Measurements from ENCODE around the gene REEP1.
A peak's percentile ranks its signal among the peaks of the same experiment; 100 is the strongest.

REEP1 gene

DNA sequence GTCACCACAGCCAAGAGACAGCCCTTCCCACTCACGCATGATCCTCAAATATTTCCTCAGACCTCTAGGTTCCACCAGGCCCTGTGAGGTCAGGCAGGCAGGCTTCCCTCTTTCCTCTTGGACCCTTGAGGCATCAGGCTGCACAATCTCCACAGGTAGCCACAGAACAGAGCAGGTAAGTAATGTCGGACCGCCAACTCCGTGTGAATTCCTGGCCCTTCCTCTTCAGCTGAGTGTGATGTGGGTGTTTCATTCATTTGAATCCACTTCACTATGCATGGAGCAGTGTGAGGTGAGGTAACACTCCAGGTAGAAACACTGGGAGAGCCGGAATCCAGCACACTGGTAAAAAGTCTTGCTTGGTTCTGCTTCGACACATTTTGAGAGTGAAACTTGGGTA lies 94.2 kb downstream of the REEP1 start:
- WGBS, 2 donors (ENCODE audit: extremely low coverage in 2 of 2, insufficient read length in 2 of 2, insufficient replicate concordance in 1 of 2), result no CpG with 5 or more reads among the region's 6 CpGs

DNA sequence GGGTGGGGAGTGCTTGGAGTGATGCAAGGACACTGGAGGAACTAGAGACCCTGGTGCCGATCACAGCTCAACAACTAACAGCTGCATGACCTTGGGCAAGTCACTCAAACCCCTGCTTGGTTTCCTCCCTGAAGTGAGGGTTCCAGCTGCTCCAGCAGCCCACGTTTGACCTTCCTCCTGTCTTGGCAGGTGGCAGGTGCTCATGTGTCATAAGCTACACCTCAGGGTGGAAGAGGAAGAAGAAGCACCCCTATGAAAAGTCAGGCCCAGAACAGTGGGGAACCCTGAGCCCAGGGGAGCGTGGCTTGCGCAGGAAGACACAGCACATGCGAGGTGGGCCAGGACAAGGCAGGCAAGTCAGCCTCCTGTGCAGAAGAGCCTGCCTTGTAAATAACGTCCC lies 95.8 kb downstream of the REEP1 start:
- Histone ChIP-seq H3K27me3 (ENCODE audit: control insufficient read depth in 3 of 3, insufficient read depth in 3 of 3, low read depth in 1 of 3, low read length in 3 of 3) (peaks cover 0 to 5% (median 0%) of the 10 kb centered on the region in 3 experiments), H2BK15ac (ENCODE audit: low read length) (no peak overlapping the region), H3K23ac (ENCODE audit: low read depth, low read length, poor library complexity) (no peak overlapping the region), H3K4me1 (ENCODE audit: control insufficient read depth in 2 of 2, insufficient read depth in 1 of 2, low read depth in 1 of 2, low read length in 2 of 2) (peaks cover 0 to 5% of the 10 kb centered on the region in 2 donors), H3K18ac (ENCODE audit: low read length) (no peak overlapping the region), H4K91ac (ENCODE audit: low read depth, low read length, poor library complexity) (no peak overlapping the region), H4K8ac (ENCODE audit: low read depth, low read length) (no peak overlapping the region), H2AFZ (ENCODE audit: low read length) (no peak overlapping the region), H3K4me3 (ENCODE audit: low read length in 2 of 2) (peak overlapping the region in 1 of 2 donors; percentile 50), H2BK12ac (ENCODE audit: low read length) (no peak overlapping the region), H3K36me3 (replicated peaks in 1 of 2; ENCODE audit: control insufficient read depth in 2 of 2, insufficient read depth in 2 of 2, low read length in 2 of 2) (no peaks in the 10 kb centered on the region), H3K79me1 (ENCODE audit: low read depth, low read length) (no peaks in the 10 kb centered on the region), H2BK120ac (ENCODE audit: low read depth, low read length) (no peak overlapping the region), H2AK5ac (ENCODE audit: low read depth, low read length) (no peak overlapping the region), H2BK5ac (ENCODE audit: low read length) (no peak overlapping the region), H3K4ac (ENCODE audit: low read length) (no peak overlapping the region), H3K9me3 (replicated peaks in 1 of 2; ENCODE audit: control insufficient read depth in 2 of 2, insufficient read depth in 1 of 2, low read depth in 1 of 2, low read length in 2 of 2) (peaks cover 1 to 3% of the 10 kb centered on the region in 2 donors), H3K14ac (ENCODE audit: low read length) (no peak overlapping the region), H3K4me2 (ENCODE audit: insufficient read depth, low read length, poor library complexity, severe bottlenecking) (no peak overlapping the region), H3K27ac (replicated peaks; ENCODE audit: low read length) (no peak overlapping the region), H3K9ac (ENCODE audit: low read depth, low read length, poor library complexity) (no peak overlapping the region)
- no peak for DNase-seq (ENCODE audit: low spot score)
- WGBS, 2 donors (ENCODE audit: extremely low coverage in 2 of 2, insufficient read length in 2 of 2, insufficient replicate concordance in 1 of 2), result no CpG with 5 or more reads among the region's 6 CpGs

More for the DNA sequence above, 94.2 kb downstream of the REEP1 start:
- Histone ChIP-seq H3K9ac (ENCODE audit: low read depth, low read length, poor library complexity) (peak overlapping the region; percentile 24), H3K4me2 (ENCODE audit: insufficient read depth, low read length, poor library complexity, severe bottlenecking) (no peak overlapping the region), H3K27me3 (ENCODE audit: control insufficient read depth in 3 of 3, insufficient read depth in 3 of 3, low read depth in 1 of 3, low read length in 3 of 3) (peaks cover 0 to 5% (median 0%) of the 10 kb centered on the region in 3 experiments), H3K4ac (ENCODE audit: low read length) (no peak overlapping the region), H4K8ac (ENCODE audit: low read depth, low read length) (no peak overlapping the region), H3K79me1 (ENCODE audit: low read depth, low read length) (no peaks in the 10 kb centered on the region), H2AFZ (ENCODE audit: low read length) (no peak overlapping the region), H3K27ac (replicated peaks; ENCODE audit: low read length) (no peak overlapping the region), H3K4me3 (ENCODE audit: low read length in 2 of 2) (no peak overlapping the region), H3K9me3 (replicated peaks in 1 of 2; ENCODE audit: control insufficient read depth in 2 of 2, insufficient read depth in 1 of 2, low read depth in 1 of 2, low read length in 2 of 2) (peaks cover 1 to 3% of the 10 kb centered on the region in 2 donors), H3K14ac (ENCODE audit: low read length) (no peak overlapping the region), H2BK120ac (ENCODE audit: low read depth, low read length) (no peak overlapping the region), H3K4me1 (ENCODE audit: control insufficient read depth in 2 of 2, insufficient read depth in 1 of 2, low read depth in 1 of 2, low read length in 2 of 2) (peaks cover 0 to 5% of the 10 kb centered on the region in 2 donors), H3K23ac (ENCODE audit: low read depth, low read length, poor library complexity) (no peak overlapping the region), H2BK5ac (ENCODE audit: low read length) (no peak overlapping the region), H4K91ac (ENCODE audit: low read depth, low read length, poor library complexity) (no peak overlapping the region), H3K36me3 (replicated peaks in 1 of 2; ENCODE audit: control insufficient read depth in 2 of 2, insufficient read depth in 2 of 2, low read length in 2 of 2) (no peaks in the 10 kb centered on the region), H2BK15ac (ENCODE audit: low read length) (no peak overlapping the region), H3K18ac (ENCODE audit: low read length) (no peak overlapping the region), H2BK12ac (ENCODE audit: low read length) (no peak overlapping the region), H2AK5ac (ENCODE audit: low read depth, low read length) (no peak overlapping the region)
- no peak for DNase-seq (ENCODE audit: low spot score)

DNA sequence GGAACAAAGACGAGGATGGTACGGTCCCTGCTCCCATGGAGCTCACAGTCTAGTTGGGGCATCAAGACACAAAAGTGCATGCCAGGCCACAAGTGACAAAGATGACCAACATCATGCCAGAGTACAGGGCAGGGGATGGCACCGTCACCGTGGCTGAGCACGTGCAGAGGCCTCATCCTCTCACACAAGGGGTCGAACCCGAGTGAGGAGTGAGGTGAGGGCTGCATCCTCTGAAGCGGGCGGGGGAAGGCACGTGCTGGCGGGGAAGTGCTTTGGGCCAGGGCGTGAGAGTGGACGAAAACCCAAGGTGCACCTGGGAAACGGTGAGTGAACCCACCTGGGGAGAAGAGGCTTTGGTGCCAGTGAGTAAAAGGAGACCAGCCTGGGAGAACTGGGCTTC lies 97.2 kb downstream of the REEP1 start:
- Histone ChIP-seq H3K18ac (ENCODE audit: low read length) (peak overlapping the region; percentile 75), H3K36me3 (replicated peaks in 1 of 2; ENCODE audit: control insufficient read depth in 2 of 2, insufficient read depth in 2 of 2, low read length in 2 of 2) (no peaks in the 10 kb centered on the region), H3K27ac (replicated peaks; ENCODE audit: low read length) (no peak overlapping the region), H2BK12ac (ENCODE audit: low read length) (peak overlapping the region; percentile 32), H3K4me2 (ENCODE audit: insufficient read depth, low read length, poor library complexity, severe bottlenecking) (no peak overlapping the region), H3K23ac (ENCODE audit: low read depth, low read length, poor library complexity) (peak overlapping the region; percentile 66), H3K14ac (ENCODE audit: low read length) (peak overlapping the region; percentile 73), H2BK5ac (ENCODE audit: low read length) (no peak overlapping the region), H4K91ac (ENCODE audit: low read depth, low read length, poor library complexity) (no peak overlapping the region), H3K9ac (ENCODE audit: low read depth, low read length, poor library complexity) (peak overlapping the region; percentile 12), H3K9me3 (replicated peaks in 1 of 2; ENCODE audit: control insufficient read depth in 2 of 2, insufficient read depth in 1 of 2, low read depth in 1 of 2, low read length in 2 of 2) (peaks cover 1 to 3% of the 10 kb centered on the region in 2 donors), H3K79me1 (ENCODE audit: low read depth, low read length) (no peaks in the 10 kb centered on the region), H4K8ac (ENCODE audit: low read depth, low read length) (peak overlapping the region; percentile 67), H2BK120ac (ENCODE audit: low read depth, low read length) (peak overlapping the region; percentile 90), H2BK15ac (ENCODE audit: low read length) (peak overlapping the region; percentile 84), H3K4me3 (ENCODE audit: low read length in 2 of 2) (peak overlapping the region in 1 of 2 donors; percentile 5), H2AFZ (ENCODE audit: low read length) (no peak overlapping the region), H3K4me1 (ENCODE audit: control insufficient read depth in 2 of 2, insufficient read depth in 1 of 2, low read depth in 1 of 2, low read length in 2 of 2) (peaks cover 3 to 11% of the 10 kb centered on the region in 2 donors), H3K4ac (ENCODE audit: low read length) (peak overlapping the region; percentile 67), H2AK5ac (ENCODE audit: low read depth, low read length) (peak overlapping the region; percentile 1), H3K27me3 (ENCODE audit: control insufficient read depth in 3 of 3, insufficient read depth in 3 of 3, low read depth in 1 of 3, low read length in 3 of 3) (peaks cover 0 to 5% (median 0%) of the 10 kb centered on the region in 3 experiments)
- no CpG with 5 or more reads among the region's 14 CpGs for WGBS, 2 donors (ENCODE audit: extremely low coverage in 2 of 2, insufficient read length in 2 of 2, insufficient replicate concordance in 1 of 2)
- no peak for DNase-seq (ENCODE audit: low spot score)

DNA sequence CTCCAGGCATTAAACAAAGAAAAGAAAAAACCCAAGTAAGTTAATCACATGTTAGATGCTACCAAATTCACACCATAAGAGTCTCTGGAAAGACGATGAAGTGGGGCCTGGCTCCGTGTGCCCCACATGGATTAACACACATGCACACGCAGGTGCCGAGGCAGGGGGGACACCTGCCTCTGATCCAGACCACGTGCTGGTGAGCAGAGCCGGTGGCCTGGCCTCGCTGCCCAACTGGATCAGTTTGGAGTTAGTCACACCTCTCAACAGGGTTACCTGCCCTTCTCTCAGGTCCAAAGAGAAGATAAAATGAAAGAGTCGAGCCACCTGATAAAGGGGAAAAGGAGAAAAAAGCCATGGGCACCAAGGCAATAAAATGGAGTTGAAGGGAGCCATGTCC lies 97.7 kb downstream of the REEP1 start:
- H3K36me3 ChIP-seq (replicated peaks in 1 of 2; ENCODE audit: control insufficient read depth in 2 of 2, insufficient read depth in 2 of 2, low read length in 2 of 2), result no peaks in the 10 kb centered on the region
- H4K91ac ChIP-seq (ENCODE audit: low read depth, low read length, poor library complexity), result no peak overlapping the region
- H2AK5ac ChIP-seq (ENCODE audit: low read depth, low read length), result no peak overlapping the region
- no peak overlapping the region for H2BK12ac ChIP-seq (ENCODE audit: low read length)
- WGBS, 2 donors (ENCODE audit: extremely low coverage in 2 of 2, insufficient read length in 2 of 2, insufficient replicate concordance in 1 of 2), result no CpG with 5 or more reads among the region's 8 CpGs
- no peak overlapping the region for H3K27ac ChIP-seq (replicated peaks; ENCODE audit: low read length)
- H3K18ac ChIP-seq (ENCODE audit: low read length), result peak overlapping the region; percentile 82
- H3K79me1 ChIP-seq (ENCODE audit: low read depth, low read length), result no peaks in the 10 kb centered on the region
- H3K23ac ChIP-seq (ENCODE audit: low read depth, low read length, poor library complexity), result no peak overlapping the region
- peaks cover 1 to 3% of the 10 kb centered on the region in 2 donors for H3K9me3 ChIP-seq (replicated peaks in 1 of 2; ENCODE audit: control insufficient read depth in 2 of 2, insufficient read depth in 1 of 2, low read depth in 1 of 2, low read length in 2 of 2)
- no peak overlapping the region for H2BK120ac ChIP-seq (ENCODE audit: low read depth, low read length)
- H3K14ac ChIP-seq (ENCODE audit: low read length), result no peak overlapping the region
- peaks cover 0 to 5% (median 0%) of the 10 kb centered on the region in 3 experiments for H3K27me3 ChIP-seq (ENCODE audit: control insufficient read depth in 3 of 3, insufficient read depth in 3 of 3, low read depth in 1 of 3, low read length in 3 of 3)
- no peak for DNase-seq (ENCODE audit: low spot score)
- H3K4me2 ChIP-seq (ENCODE audit: insufficient read depth, low read length, poor library complexity, severe bottlenecking), result no peak overlapping the region
- no peak overlapping the region for H4K8ac ChIP-seq (ENCODE audit: low read depth, low read length)
- peaks cover 7 to 16% of the 10 kb centered on the region in 2 donors for H3K4me1 ChIP-seq (ENCODE audit: control insufficient read depth in 2 of 2, insufficient read depth in 1 of 2, low read depth in 1 of 2, low read length in 2 of 2)
- no peak overlapping the region for H2BK5ac ChIP-seq (ENCODE audit: low read length)
- peak overlapping the region; percentile 6 for H3K9ac ChIP-seq (ENCODE audit: low read depth, low read length, poor library complexity)
- no peak overlapping the region for H3K4ac ChIP-seq (ENCODE audit: low read length)
- H2AFZ ChIP-seq (ENCODE audit: low read length), result no peak overlapping the region
- H3K4me3 ChIP-seq (ENCODE audit: low read length in 2 of 2), result no peak overlapping the region
- H2BK15ac ChIP-seq (ENCODE audit: low read length), result no peak overlapping the region
